Spleen (tissue), 11 donors: ENCODE data around the gene PTPRN2. TPM values are rescaled to one million over a fixed set of nuclear protein-coding genes. Genes with fewer than 3 reads are reported as not detected.

Experiments used
- DNase-seq: peaks from one replicate; pipeline ENCODE4 v3.0.0-alpha.2; 2020
- H3K27ac ChIP-seq, 8 donors: fragments of 200-600 bp; sonication (generic) in 7 of 8; 1 replicate in 4 of 8; 2 replicates in 4 of 8; pipeline versions ENCODE4 v1.5.0 to v1.8.0; 2016 to 2021; ENCODE audit warnings: inconsistent platforms in 4 of 8, mild to moderate bottlenecking in 4 of 8, moderate library complexity in 1 of 8
- H3K27me3 ChIP-seq, 7 donors: fragments of 200-600 bp; sonication (generic) in 6 of 7; replicated peaks in 1 of 7; 1 replicate in 4 of 7; 2 replicates in 3 of 7; pipeline versions ENCODE4 v1.5.0 to v1.8.0; 2016 to 2021; ENCODE audit warnings: inconsistent platforms in 3 of 7, mild to moderate bottlenecking in 1 of 7
- H3K36me3 ChIP-seq, 6 donors: fragments of 200-600 bp; sonication (generic) in 5 of 6; 1 replicate in 4 of 6; 2 replicates in 2 of 6; pipeline versions ENCODE4 v1.5.0 to v1.8.0; 2016 to 2021; ENCODE audit warnings: inconsistent platforms in 2 of 6
- H3K4me1 ChIP-seq, 6 donors: fragments of 200-600 bp; sonication (generic) in 5 of 6; 1 replicate in 3 of 6; 2 replicates in 3 of 6; pipeline versions ENCODE4 v1.5.0 to v1.8.0; 2016 to 2021; ENCODE audit warnings: inconsistent platforms in 3 of 6
- H3K4me3 ChIP-seq, 8 donors: fragments of 200-600 bp; sonication (generic) in 7 of 8; 1 replicate in 4 of 8; 2 replicates in 4 of 8; pipeline versions ENCODE4 v1.5.0 to v1.8.0; 2016 to 2021; ENCODE audit warnings: inconsistent platforms in 4 of 8, mild to moderate bottlenecking in 4 of 8, moderate library complexity in 2 of 8
- H3K9me3 ChIP-seq, 8 donors: fragments of 200-600 bp; sonication (generic) in 7 of 8; 1 replicate in 4 of 8; 2 replicates in 4 of 8; pipeline versions ENCODE4 v1.5.0 to v1.8.0; 2016 to 2021; ENCODE audit warnings: inconsistent platforms in 4 of 8
- POLR2A ChIP-seq, 3 donors: fragments of 450-650 bp; IDR thresholded peaks; one replicate each; pipeline ENCODE4 v1.5.1; 2017; ENCODE audit warnings: antibody characterized with exemption in 3 of 3, mild to moderate bottlenecking in 1 of 3
- POLR2AphosphoS5 ChIP-seq, 3 donors: sonication (generic); formaldehyde crosslinking; IDR thresholded peaks; one replicate each; pipeline ENCODE4 v1.5.1; 2017; ENCODE audit warnings: antibody characterized with exemption in 3 of 3
- WGBS, 5 donors: extraction: QIAGEN DNeasy Blood & Tissue Kit in 3 of 5; methylation state at CpG; one replicate each; pipeline versions ENCODE4 v1.1.5 to v1.1.7; 2013 to 2018; 5-methylcytosine and 5-hydroxymethylcytosine counted together
- intact Hi-C: fragments of 100-400 bp; cut with DNase I; formaldehyde crosslinking; loops from one replicate; pipeline ENCODE4 v1.15.0; 2023; ENCODE audit warnings: low total_unique reads
- polyA plus RNA-seq, 3 donors: library from polyadenylated mRNA; stranded (reverse); fragments of 200-250 nt; gene quantifications; one replicate each; pipeline ENCODE4 v1.2.1, GENCODE V29; 2013
- total RNA-seq, 7 donors: library from RNA; depleted of rRNA in 3 of 7; stranded (reverse); fragments of >200 nt in 3 of 7; fragmentation: NEBNext Ultra II Directional in 4 of 7; extraction: Animal tissue kit (Norgen Biotek cat#: 25700) in 4 of 7; gene quantifications; one replicate each; pipeline versions ENCODE4 v1.1.0 to v1.2.1, GENCODE V29; 2016 to 2021
- TF ChIP-seq, protein P1 (sequence below), 11 experiments: fragments of 200-600 bp in 7 of 11; fragments of 450-650 bp in 4 of 11; sonication (generic) in 4 of 11; IDR thresholded peaks in 8 of 11; conservative IDR thresholded peaks in 3 of 11; 1 replicate in 7 of 11; 2 replicates in 4 of 11; pipeline versions ENCODE4 v1.4.0 to v1.8.0; 2016 to 2021; ENCODE audit warnings: antibody characterized with exemption in 11 of 11, inconsistent platforms in 4 of 11, mild to moderate bottlenecking in 1 of 11
- donor health status: healthy with polysubstance abuse.
- donor health status: DM: no; HTN: no; CAD: no; lungs with moderate emphysema.
- donor health status: DM: no; HTN: no; CAD: no.
- donor health status: Bipolar disorder and iron deficiency.
- donor health status: healthy.
- donor health status: DM: no; HTN: no; CAD: no.
- donor health status: DM: yes; HTN: yes; CAD: no.

The PTPRN2 gene
- total and polyA plus RNA-seq, 10 donors: 7.0 to 22.8 (median 16.8) TPM

DNA sequence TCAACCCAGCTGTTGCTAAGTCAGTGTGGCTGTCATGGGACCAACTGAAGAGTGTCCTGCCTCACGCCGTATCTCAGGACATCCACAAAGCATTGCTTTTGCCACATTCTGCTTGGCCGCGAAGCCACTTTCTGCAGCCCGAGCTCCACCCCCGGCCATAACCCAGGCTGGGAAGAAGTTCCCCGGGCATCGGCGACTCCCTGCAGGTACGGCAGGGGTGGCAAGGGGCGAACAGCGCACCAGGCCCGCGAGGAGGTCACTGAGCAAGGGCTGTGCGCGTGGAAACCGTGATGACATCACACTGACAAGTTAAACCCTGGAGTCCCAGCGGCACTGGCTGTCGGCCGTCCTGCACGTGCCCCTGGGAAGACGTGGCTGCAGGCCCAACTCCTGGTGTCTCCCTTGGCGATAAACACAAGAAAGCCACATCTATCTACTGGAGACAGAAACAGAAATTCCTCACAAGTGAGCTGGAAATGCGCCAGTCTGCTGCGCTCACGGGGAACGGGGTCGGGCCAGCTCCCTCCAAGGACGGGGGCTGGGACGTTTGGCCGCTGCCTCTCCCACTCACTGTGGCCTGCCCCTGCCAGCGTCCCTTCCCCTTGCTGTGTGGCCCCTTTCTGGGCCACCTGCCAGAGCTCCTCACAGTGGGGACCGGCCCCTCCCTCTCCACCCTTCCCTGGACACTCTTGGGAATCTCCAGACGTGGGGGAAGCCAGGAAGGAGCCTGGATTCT, 924.5 kb downstream of the PTPRN2 start:
- TF ChIP-seq, protein P1, sequence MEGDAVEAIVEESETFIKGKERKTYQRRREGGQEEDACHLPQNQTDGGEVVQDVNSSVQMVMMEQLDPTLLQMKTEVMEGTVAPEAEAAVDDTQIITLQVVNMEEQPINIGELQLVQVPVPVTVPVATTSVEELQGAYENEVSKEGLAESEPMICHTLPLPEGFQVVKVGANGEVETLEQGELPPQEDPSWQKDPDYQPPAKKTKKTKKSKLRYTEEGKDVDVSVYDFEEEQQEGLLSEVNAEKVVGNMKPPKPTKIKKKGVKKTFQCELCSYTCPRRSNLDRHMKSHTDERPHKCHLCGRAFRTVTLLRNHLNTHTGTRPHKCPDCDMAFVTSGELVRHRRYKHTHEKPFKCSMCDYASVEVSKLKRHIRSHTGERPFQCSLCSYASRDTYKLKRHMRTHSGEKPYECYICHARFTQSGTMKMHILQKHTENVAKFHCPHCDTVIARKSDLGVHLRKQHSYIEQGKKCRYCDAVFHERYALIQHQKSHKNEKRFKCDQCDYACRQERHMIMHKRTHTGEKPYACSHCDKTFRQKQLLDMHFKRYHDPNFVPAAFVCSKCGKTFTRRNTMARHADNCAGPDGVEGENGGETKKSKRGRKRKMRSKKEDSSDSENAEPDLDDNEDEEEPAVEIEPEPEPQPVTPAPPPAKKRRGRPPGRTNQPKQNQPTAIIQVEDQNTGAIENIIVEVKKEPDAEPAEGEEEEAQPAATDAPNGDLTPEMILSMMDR (IDR thresholded peaks at IDR 0.05 in 8 of 11, conservative IDR thresholded peaks at IDR 0.05 in 3 of 11): no peak
- TF ChIP-seq POLR2A (IDR thresholded peaks at IDR 0.05): no peak
- WGBS, 5 donors: 68 to 83% (median 77%) methylated on average over 31 to 34 of the region's 34 CpGs

DNA sequence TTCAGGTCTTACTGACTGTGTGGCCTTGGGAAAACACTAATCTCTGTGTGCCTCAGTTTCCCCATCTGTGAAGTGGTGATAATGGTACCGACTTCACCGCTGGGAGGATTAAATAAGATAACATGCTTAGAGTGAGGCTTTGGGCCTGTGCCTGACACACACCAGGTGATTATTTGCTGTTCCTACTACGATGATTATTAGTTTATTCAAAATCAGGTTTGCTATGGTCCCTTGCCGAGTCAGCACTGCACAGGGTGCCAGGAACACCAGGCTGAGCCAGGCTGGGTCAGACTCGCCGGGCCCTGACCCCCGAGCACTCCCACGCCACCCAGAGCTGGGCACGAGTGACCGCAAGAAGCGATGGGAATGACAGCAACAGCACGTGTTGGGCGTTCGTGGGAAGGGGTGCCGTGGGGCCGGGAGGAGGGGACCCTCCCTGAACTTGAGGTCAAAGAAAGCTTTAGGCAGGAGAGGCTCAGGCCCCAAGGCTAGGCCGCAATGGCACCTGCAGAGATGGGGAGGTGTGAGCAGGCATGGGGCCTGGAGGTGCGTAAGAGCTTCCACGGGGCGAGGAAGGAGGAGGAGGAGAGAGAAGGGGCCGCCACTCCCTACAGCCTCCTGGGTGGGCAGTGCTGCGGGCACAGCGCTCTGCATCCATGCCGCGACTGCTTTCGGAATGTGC, 925.4 kb downstream of the PTPRN2 start:
- TF ChIP-seq, protein P1 (IDR thresholded peaks at IDR 0.05 in 8 of 11, conservative IDR thresholded peaks at IDR 0.05 in 3 of 11): no peak
- TF ChIP-seq POLR2A (IDR thresholded peaks at IDR 0.05): no peak
- no peak for TF ChIP-seq POLR2AphosphoS5 (IDR thresholded peaks at IDR 0.05)
- H3K4me1 ChIP-seq: peaks cover 0 to 17% (median 0%) of the 10 kb centered on the region in 6 donors
- intact Hi-C loops: no loop called here
- peak; percentile 74 for DNase-seq
- no peak overlapping the region for H3K4me3 ChIP-seq
- H3K9me3 ChIP-seq: peaks cover 0 to 3% (median 0%) of the 10 kb centered on the region in 8 donors
- WGBS, 5 donors: 85 to 93% (median 92%) methylated on average over 26 of the region's 26 CpGs
- H3K36me3 ChIP-seq: no peaks in the 10 kb centered on the region
- H3K27me3 ChIP-seq: peaks cover 0 to 27% (median 0%) of the 10 kb centered on the region in 7 donors
- no peak overlapping the region for H3K27ac ChIP-seq

More for the DNA sequence above, 924.5 kb downstream of the PTPRN2 start:
- H3K27me3 ChIP-seq: peaks cover 0 to 32% (median 0%) of the 10 kb centered on the region in 7 donors
- peaks cover 0 to 3% (median 0%) of the 10 kb centered on the region in 8 donors for H3K9me3 ChIP-seq
- intact Hi-C loops: no loop called here
- no peak overlapping the region for H3K4me3 ChIP-seq
- no peak overlapping the region for H3K27ac ChIP-seq
- H3K4me1 ChIP-seq: peaks cover 0 to 18% (median 0%) of the 10 kb centered on the region in 6 donors
- H3K36me3 ChIP-seq: no peaks in the 10 kb centered on the region
- DNase-seq: peak; percentile 64

DNA sequence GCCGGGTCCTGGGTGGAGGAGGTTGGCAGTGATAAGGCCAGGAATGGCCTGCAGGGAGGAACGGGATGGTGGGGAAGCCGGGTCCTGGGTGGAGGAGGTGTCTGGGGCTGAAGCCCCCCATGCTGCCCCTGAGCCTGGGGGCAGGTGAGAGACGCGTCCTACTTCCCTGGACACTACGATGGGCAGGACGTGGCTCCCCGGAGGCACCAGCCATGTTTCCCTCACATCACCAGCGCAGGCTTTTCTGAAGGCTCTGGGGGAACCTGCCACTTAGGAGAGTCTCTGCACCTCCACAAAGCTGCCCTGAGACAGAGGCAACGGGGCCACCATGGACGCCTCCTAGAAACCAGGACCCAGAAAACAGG, 926.0 kb downstream of the PTPRN2 start:
- H3K36me3 ChIP-seq: no peaks in the 10 kb centered on the region
- H3K27me3 ChIP-seq: peaks cover 0 to 27% (median 0%) of the 10 kb centered on the region in 7 donors
- H3K4me1 ChIP-seq: peaks cover 0 to 17% (median 0%) of the 10 kb centered on the region in 6 donors
- TF ChIP-seq, protein P1 (IDR thresholded peaks at IDR 0.05 in 8 of 11, conservative IDR thresholded peaks at IDR 0.05 in 3 of 11): no peak
- TF ChIP-seq POLR2AphosphoS5 (IDR thresholded peaks at IDR 0.05) (no peak), POLR2A (IDR thresholded peaks at IDR 0.05) (no peak)
- H3K27ac ChIP-seq: no peak overlapping the region
- 71 to 91% (median 86%) methylated on average over 7 to 11 of the region's 11 CpGs for WGBS, 5 donors
- intact Hi-C loops: no loop called here
- peaks cover 0 to 3% (median 0%) of the 10 kb centered on the region in 8 donors for H3K9me3 ChIP-seq
- H3K4me3 ChIP-seq: no peak overlapping the region
- DNase-seq: peak; percentile 64
